ENCODE data around the gene KIRREL3.

KIRREL3 gene

GRCh38 chr11:126707498-126707897, 293.1 kb downstream of the KIRREL3 start:
- ATAC-seq: no peak

DNA sequence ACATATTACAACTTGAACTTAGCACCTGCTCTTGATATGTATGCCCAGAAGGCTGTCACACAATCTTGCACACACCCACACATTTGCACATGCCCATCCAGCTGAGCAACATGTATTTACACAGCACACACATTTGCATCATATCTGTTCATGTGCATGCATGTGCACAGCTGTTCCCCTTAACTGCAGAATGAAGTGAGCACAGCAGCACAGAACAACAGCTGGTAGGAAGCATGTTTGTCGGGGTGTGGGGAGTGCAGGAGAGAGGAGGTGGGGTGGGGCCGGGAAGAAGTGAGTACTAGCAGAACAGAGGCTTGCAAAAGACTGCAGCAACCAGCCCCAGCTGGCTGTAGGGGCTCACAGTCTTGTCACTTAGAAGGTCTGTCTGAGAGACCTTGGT, 296.5 kb downstream of the KIRREL3 start:
- DNase-seq (no peak), ATAC-seq (no peak)

More at GRCh38 chr11:126707498-126707897, 293.1 kb downstream of the KIRREL3 start:
- DNase-seq: no peak

DNA sequence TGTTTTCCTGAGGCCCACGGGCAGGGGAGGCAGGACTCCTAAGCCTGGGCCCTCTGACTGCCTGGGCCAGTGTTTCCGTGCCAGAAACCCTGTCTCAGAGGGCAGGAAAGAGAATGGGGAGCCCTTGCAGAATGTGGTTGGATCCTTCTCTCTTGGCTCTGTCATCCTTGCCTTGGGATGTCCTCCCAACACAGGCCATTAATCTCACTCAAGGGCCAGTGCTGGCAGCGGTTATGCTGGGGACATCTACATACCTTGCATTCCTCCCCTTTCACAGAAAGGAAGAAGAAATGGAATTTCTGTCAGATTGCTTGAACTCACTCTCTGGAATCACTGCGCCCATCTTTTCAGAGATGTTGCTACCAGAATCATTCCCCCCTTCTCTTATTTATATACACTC, 296.9 kb downstream of the KIRREL3 start:
- DNase-seq: no peak
- ATAC-seq: no peak

- no peak for DNase-seq
- no peak for ATAC-seq
These were observed 297.6 kb downstream of the KIRREL3 start for GRCh38 chr11:126702987-126703386.

GRCh38 chr11:126702165-126702720, 298.3 kb downstream of the KIRREL3 start:
- no peak for DNase-seq
- no peak for ATAC-seq

DNA sequence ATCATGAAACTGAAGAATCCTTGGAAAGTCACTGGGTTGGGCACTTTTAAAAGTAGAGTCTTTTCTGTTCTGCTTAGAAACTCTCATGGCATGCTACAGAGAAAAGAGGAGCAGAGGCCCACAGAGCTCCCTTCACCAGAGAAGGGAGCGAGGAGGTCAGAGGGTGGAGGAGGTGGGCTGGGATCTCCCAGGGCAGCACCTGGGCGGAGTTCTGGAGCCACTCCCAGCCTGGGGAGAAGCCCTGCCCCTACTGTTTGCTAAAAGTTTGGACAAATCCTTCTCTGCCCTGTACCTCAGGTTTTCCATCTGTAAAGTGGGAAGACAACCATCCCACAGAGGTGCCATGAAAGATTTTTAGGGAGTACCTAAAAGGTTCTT, 299.1 kb downstream of the KIRREL3 start:
- ATAC-seq (no peak), DNase-seq (no peak)

DNA sequence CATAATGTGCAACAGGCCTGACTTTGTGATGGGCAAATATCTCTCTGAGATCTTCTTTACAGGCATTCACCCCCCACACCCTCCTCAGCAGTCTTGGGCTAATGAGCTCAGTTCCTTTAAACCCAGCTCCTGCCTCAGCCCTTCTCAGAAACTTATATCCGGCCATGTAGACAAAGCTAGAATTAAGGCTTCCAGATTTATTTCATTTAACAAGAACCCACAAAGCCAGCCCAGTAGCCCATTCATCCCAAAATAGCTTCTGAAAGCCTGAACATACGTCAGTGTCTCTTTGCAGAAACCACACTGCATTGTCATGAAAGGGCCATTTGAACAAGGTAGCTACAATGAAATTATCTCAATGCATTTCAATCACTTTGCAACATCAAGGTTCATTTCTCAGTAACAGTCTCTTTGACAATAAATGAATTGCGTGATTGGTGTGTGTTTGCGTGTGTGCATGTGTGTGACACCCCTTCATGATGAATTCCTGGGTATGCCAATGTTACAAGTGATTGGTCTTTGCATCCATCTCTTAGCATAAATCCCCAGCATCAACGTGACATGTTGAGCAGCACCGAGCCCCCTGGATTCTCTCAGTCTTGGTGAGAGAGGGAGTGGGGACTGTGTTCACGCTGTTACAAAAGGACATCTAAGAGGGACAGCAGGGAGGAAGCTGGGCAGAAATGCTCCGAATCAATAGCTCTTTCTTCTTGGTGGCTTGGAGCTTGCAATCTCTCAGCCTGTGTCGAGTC, 299.6 kb downstream of the KIRREL3 start:
- DNase-seq: no peak
- ATAC-seq: no peak

DNA sequence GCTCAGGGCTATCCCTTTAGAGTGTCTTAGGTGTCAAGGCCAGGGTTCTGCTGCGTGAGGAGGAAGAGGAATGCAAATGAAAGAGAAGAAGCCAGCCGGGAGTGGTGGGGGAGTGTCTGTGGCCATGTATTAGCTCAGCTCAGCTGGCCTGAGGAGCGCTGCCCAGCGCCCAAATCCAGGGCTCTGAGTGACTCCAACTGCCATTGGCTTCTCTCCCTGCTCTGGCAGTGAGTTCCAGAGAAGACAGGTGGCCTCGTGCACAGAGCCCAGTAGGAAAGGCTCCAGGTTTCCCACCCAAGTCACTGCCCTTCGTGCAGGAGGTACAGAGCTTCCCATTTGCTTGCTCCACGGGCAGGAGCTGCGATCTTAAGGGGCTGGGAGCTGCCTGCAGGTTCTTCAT, 302.0 kb downstream of the KIRREL3 start:
- ATAC-seq (no peak), DNase-seq (no peak)

DNA sequence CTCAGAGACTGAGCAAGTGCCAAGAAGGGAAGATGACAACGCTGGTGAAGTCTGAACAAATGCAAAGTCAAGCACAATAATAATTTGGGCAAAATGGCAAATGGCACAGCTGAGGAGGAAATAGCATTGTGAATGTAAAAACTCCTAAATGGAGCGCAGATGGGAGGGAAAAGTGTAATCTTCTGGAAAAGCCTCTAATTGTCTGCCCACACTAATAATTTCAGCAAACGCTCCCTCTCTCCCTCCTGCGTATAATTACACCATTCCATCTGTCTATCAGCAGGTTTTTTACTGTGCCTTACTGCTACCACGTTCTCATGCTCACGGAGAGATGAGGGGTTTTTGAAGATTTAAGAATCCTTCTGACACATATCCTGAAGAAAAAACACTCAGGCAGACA, 302.6 kb downstream of the KIRREL3 start:
- DNase-seq (no peak), ATAC-seq (no peak)

DNA sequence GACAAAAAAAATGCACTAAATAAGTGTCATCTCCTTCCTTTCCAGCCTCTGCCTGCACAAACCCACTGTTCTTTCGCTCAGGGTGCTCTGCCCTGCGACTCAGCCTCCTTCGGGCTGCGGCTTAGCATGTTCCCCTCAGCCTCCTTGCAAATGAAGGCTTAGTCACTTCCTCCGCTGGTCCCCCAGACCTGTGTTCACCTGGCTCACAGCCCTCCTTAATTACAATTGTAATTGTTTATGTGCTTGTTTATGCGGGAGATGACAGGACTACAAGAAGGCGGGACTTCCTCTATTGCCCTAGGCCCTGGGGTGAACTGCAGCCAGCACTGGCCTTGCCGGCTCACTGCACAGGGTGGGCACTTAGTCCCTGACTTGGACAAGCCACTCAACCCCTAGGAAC, 303.6 kb downstream of the KIRREL3 start:
- no peak for ATAC-seq
- no peak for DNase-seq

DNA sequence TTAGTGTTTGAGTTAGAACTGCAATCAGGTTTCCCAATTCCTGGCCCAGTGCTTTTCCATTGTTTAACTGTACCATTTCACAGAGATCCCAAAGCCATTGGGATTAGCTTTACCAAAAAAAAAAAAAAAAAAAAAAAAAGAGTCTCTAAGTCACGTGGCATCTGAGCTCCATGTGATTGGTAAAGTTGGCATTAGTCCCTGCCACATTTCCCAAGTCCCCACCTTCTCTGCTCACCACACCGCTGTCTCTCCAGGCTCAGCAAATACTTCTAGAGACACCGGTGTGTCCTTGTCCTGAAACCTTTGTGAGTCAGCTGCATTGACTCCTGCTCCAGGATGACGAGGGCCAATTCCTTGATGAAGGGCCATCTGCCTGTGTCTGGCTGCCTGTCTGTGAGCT, 305.3 kb downstream of the KIRREL3 start:
- ATAC-seq (no peak), DNase-seq (no peak)

- DNase-seq (no peak), ATAC-seq (no peak)
These were observed 306.4 kb downstream of the KIRREL3 start for GRCh38 chr11:126694065-126694625.

GRCh38 chr11:126687477-126687876, 313.1 kb downstream of the KIRREL3 start:
- DNase-seq: no peak
- ATAC-seq: no peak

DNA sequence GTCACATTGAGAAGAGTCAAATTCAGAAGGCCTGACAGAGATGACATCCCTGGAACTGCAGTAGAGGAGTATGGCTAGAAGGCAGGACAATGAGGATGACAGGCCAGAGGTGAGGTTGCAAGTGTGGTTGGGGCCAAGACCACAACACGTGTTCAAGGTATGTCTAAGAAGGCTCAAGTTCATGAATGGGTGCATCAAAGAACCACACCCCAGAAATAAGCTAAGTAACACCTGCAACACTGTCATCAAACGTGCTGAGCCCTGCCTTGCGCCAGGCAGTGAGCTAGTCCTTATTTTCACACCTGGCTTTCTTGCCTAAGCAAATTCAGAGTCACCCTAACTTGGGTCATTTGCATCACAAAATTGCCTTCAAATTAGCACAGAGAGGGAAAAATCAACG, 313.6 kb downstream of the KIRREL3 start:
- ATAC-seq: no peak
- DNase-seq: no peak

DNA sequence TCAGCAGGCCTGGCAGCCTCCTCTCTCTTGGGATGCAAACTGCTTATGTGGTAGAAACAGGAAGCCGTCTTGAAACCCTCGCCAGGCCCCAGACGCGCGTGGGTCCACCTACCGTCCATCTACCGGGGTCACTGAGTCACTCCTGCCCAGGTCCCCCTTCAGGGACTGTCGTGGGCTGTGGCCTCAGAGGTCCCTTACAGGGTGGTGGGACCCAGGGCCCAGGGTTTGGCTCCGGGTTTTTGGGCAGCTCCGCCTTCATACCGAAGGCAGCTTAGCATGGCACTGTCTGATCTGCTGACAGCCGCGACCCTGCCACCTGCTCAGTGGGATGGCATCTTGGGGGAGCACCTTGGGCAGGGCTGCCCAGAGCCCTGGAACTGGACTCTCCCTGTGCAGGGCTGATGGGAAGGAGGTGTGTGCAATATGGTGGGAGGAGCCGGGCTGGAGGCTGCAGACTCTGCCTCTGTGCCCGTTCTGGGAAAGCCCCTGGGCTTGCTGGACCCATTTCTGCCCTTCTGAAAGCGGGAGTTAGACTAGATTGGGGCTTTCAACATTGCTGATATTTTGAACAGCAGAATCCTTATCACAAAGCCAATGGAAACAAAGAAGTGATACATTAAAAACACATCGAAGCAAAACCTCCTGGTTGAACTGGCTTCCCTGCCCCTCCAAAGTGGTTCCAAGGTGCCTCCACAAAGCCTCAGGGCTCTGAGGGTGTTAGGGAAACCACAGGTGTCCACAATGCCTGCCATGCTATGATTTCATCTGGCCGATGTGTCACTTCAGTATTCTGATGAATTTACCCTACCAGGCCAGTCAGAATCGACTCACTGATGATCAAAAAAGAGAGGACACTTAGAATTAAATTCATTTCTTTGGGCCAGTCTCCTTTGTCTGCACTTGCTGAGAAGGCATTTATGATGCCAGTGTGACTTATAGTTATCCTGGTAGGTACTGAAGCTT, 316.5 kb downstream of the KIRREL3 start:
- no peak for ATAC-seq

GRCh38 chr11:126682590-126682989, 318.0 kb downstream of the KIRREL3 start:
- no peak for ATAC-seq
- no peak for DNase-seq

More for the DNA sequence above, 316.5 kb downstream of the KIRREL3 start:
- no peak for DNase-seq

- DNase-seq: no peak
- ATAC-seq: no peak
These were observed 319.9 kb downstream of the KIRREL3 start for GRCh38 chr11:126680700-126681099.

DNA sequence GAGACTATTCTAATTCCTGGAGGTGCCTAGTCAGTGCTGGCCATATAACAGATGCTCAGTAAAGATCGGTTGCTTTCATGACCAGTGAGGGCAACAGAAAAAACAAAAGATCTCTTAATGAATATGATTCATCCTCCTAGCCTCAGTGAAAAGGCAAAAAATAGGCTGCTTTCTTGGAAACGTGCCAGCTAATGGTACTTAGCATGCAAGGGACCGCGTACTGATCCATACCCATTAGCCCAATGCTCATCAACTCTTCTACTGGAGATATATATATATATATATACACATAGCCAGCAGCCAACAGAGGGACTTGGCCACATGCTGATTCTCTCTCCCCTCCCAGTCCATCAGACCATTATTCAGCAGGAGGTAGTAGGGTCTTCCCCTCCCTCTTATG, 320.4 kb downstream of the KIRREL3 start:
- DNase-seq (no peak), ATAC-seq (no peak)

GRCh38 chr11:126679033-126679432, 321.5 kb downstream of the KIRREL3 start:
- no peak for ATAC-seq
- no peak for DNase-seq

GRCh38 chr11:126676536-126676935, 324.0 kb downstream of the KIRREL3 start:
- no peak for DNase-seq
- no peak for ATAC-seq

DNA sequence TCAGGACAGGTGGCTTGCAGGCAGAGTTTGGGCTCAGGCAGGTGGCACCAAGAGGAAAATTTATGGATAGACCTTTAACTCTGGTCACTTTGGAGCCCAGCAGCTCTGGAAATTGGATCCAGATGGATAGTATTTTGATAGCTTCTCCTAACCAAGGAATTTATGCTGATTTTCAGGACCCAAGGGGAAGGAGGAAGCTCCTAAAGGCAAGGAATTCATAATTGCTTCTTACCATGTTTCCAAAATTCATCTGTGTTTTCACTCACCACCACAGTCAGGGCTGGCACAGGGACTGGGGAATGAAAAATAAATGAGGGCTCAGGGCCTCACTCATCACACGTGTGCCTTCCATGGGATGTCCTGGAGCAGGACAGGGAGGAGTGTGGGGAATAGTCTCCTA, 327.3 kb downstream of the KIRREL3 start:
- DNase-seq (no peak), ATAC-seq (no peak)

DNA sequence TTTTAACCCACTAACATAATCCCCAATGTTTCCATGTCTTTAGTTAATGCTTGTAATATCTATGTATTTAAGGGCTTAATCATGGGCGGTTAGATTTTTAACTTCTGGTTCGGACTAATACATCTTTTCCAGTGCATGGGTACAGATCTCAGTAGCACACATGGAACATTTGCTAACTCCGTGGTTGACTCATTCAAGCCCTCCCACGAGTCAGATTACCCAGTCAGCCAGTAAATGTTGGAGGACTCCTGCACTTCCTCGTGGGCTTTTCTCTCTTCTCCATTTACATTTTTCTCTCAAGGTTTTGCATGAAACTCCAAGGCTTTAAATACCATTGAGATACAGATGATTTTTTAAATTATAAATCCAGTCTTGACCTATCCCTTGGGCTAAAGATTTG, 331.2 kb downstream of the KIRREL3 start:
- DNase-seq (no peak), ATAC-seq (no peak)

- ATAC-seq: no peak
- no peak for DNase-seq
These were observed 335.9 kb downstream of the KIRREL3 start for GRCh38 chr11:126664643-126665042.

Data from stimulated activated naive CD8-positive, alpha-beta T cell treated with anti-CD3 and anti-CD28 coated beads, Interleukin-15, Interleukin-2, amounts not matched to agents 100 U/mL and 50 U/mL, for 24 hours (primary cell).